Skeletal muscle tissue (tissue), 4 donors: Measurements from ENCODE around the gene PTMS. TPM values are rescaled to one million over a fixed set of nuclear protein-coding genes. Genes with fewer than 3 reads are reported as not detected.

Source experiments
- H3K27ac ChIP-seq: one replicate; pipeline ENCODE4 v1.7.0; 2013; ENCODE audit warnings: mild to moderate bottlenecking, low read depth, low read length, inconsistent platforms
- H3K27me3 ChIP-seq, 3 donors: one replicate each; pipeline ENCODE4 v1.7.0; 2013; ENCODE audit warnings: low read length in 3 of 3; ENCODE audit not compliant: control insufficient read depth in 3 of 3, insufficient read depth in 3 of 3
- H3K36me3 ChIP-seq, 3 donors: one replicate each; pipeline ENCODE4 v1.7.0; 2013; ENCODE audit warnings: low read length in 3 of 3; ENCODE audit not compliant: control insufficient read depth in 3 of 3, insufficient read depth in 3 of 3
- H3K4me1 ChIP-seq, 3 donors: one replicate each; pipeline ENCODE4 v1.7.0; 2013; ENCODE audit warnings: low read length in 3 of 3, mild to moderate bottlenecking in 3 of 3; ENCODE audit not compliant: control insufficient read depth in 3 of 3, insufficient read depth in 3 of 3
- H3K4me3 ChIP-seq, 3 donors: one replicate each; pipeline ENCODE4 v1.7.0; 2013; ENCODE audit warnings: low read length in 3 of 3
- H3K9ac ChIP-seq, 3 donors: one replicate each; pipeline ENCODE4 v1.7.0; 2013; ENCODE audit warnings: low read length in 3 of 3, mild to moderate bottlenecking in 3 of 3, moderate library complexity in 2 of 3, low read depth in 1 of 3
- H3K9me3 ChIP-seq, 3 donors: one replicate each; pipeline ENCODE4 v1.7.0; 2013; ENCODE audit warnings: low read length in 3 of 3; ENCODE audit not compliant: control insufficient read depth in 3 of 3
- total RNA-seq: library from RNA; depleted of rRNA; stranded (reverse); fragments of >200 nt; gene quantifications from one replicate; pipeline ENCODE4 v1.2.3, GENCODE V29; 2014
- donor health status: Osteomylitis.

PTMS gene
- total RNA-seq, 1 donor from 2014 or later, result 40.2 TPM

DNA sequence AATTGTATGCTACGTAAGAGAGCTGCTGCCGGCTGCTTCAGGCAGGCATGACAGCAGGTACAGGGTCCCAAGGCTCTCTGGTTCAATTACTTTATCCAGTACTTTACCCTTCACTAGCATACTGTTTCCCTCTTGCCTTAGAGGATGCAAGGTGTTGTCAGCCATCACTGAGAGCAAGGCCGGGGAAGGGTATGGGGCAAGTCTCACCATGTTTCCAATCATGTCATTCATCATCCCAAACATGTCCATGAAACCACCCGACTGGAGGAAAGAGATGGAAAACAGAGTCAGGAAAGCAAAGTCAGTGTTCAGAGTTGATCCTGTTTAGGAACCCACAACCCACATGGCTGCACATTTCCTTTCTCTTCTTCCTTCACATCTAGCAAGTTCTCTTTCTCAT lies 15.7 kb upstream of the PTMS start:
- H3K9ac ChIP-seq, result no peak overlapping the region
- H3K4me3 ChIP-seq, result no peak overlapping the region
- H3K36me3 ChIP-seq, result peaks cover 50 to 56% (median 54%) of the 10 kb centered on the region in 3 donors
- H3K27ac ChIP-seq, result no peak overlapping the region
- H3K9me3 ChIP-seq, result no peaks in the 10 kb centered on the region
- peaks cover 17 to 25% (median 23%) of the 10 kb centered on the region in 3 donors for H3K4me1 ChIP-seq
- no peaks in the 10 kb centered on the region for H3K27me3 ChIP-seq

DNA sequence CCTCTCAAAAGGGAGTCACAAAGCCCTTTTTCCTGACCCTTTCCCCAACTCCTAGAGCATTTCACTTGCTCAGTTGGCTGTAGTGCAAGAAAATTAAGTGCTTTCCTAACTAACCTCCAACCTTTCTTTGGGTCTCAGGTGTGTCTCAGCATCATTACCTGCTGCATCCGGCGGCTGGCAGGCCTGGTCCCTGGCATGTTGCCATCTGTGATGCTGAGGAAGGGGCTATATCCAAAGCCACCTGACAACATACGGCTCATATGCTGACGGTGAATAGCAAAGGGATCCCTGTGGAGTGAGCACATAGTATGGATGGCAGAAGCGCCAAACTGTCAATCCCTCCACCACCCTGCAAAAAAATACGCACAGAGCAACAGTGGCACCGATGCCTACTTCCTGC lies 14.4 kb upstream of the PTMS start:
- H3K27me3 ChIP-seq, result no peaks in the 10 kb centered on the region
- peak overlapping the region; percentile 97 to 99 (median 99) for H3K9ac ChIP-seq
- peak overlapping the region; percentile 96 to 98 (median 97) for H3K4me3 ChIP-seq
- peaks cover 11 to 18% (median 18%) of the 10 kb centered on the region in 3 donors for H3K4me1 ChIP-seq
- peak overlapping the region; percentile 100 for H3K27ac ChIP-seq
- H3K36me3 ChIP-seq, result peaks cover 44 to 51% (median 49%) of the 10 kb centered on the region in 3 donors
- no peaks in the 10 kb centered on the region for H3K9me3 ChIP-seq

DNA sequence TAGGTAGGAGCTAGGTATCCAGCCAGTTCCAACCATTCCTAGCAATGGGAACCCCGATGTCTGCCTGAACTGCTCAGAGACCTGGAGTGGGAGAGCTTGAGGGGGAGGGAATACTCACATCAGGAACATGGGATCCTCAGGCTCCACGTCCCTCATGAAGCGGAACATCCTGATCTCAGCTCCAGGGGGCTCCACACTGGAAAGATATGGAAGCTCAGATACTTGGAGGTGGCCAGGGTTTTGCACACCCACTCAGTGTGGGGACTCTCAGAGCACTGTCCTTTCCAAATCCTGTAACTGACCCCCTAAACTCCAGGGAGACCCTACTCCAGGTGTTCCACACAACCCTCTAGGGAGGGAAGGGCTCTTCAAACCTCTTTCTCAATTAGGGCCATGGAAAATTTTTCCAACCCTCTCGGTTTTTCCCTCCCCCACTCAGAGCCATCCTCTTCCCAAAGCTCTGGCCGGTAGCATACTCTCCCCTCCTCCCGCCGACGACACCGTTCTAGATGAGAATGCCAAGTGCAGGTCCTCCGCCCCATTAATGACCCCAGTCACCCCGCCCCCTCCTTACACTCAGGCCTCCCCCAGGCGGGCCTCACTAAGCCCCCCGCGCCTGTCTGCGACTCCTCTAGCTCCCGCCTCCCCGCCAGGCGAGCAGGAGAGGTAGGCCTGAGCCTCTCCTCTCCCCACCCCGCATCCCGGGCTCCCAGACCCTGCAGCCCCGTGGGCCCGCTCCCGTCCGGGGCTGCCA lies 13.8 kb upstream of the PTMS start:
- H3K4me3 ChIP-seq, result peak overlapping the region; percentile 96 to 98 (median 97)
- no peaks in the 10 kb centered on the region for H3K9me3 ChIP-seq
- peak overlapping the region; percentile 97 to 99 (median 99) for H3K9ac ChIP-seq
- peak overlapping the region; percentile 100 for H3K27ac ChIP-seq
- H3K4me1 ChIP-seq, result peaks cover 11 to 18% (median 14%) of the 10 kb centered on the region in 3 donors
- peaks cover 40 to 46% (median 44%) of the 10 kb centered on the region in 3 donors for H3K36me3 ChIP-seq
- H3K27me3 ChIP-seq, result no peaks in the 10 kb centered on the region

DNA sequence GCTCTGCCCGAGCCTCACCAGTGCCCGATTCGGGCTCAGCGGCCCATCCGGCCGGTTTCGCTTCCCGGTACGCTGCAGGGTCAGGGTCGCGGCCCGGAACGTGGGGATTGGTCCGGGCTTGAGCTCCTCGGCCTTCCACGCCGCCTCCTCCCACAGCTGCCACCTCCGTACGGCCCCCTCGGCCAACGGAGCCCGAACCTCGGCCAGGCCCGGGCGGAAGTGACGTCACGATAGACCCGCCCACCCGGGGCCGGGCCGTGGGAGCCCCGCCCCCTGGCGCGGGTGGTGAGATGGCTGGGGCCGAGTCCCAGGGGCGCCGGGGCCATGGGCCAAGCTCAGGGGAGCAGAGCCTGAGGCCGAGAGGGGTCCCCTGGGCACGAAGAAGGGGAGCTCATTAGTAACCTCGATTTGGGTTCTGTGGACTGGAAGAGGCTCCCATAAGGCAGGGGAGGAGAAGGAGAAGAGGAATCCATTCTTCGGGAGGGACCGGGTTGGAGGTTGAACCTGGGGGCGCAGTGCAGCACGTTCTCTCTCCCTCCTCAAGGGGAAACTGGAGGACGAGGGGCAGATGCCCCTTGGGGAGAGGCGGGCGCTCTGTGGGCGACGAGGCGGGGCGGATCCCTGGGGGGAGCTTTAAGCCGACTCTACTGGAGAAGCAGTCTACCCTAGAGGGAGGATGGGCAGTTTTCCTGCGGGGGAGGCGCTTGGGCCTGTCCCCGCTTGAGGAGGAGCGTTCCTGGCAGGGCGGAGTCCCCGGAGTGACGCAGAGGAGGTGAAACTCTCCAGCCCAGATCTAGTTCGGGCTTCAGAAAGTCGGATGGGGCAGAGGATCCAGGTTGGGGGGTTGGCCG lies 13.0 kb upstream of the PTMS start, which contains the start of gene MLF2:
Gene MLF2 (minus strand): TSS at position 221 of the 851 bp plus-strand sequence. CDS start 807 bp downstream, outside the sequence.
- Histone ChIP-seq H3K4me3 (peak within 1 kb of the TSS; percentile 96 to 98 (median 97)), H3K4me1 (peaks cover 11 to 18% (median 14%) of the 10 kb centered on the region in 3 donors), H3K36me3 (peaks cover 32 to 38% (median 36%) of the 10 kb centered on the region in 3 donors), H3K9ac (peak within 1 kb of the TSS; percentile 99), H3K27me3 (no peaks in the 10 kb centered on the region), H3K9me3 (no peaks in the 10 kb centered on the region), H3K27ac (peak within 1 kb of the TSS; percentile 100)

DNA sequence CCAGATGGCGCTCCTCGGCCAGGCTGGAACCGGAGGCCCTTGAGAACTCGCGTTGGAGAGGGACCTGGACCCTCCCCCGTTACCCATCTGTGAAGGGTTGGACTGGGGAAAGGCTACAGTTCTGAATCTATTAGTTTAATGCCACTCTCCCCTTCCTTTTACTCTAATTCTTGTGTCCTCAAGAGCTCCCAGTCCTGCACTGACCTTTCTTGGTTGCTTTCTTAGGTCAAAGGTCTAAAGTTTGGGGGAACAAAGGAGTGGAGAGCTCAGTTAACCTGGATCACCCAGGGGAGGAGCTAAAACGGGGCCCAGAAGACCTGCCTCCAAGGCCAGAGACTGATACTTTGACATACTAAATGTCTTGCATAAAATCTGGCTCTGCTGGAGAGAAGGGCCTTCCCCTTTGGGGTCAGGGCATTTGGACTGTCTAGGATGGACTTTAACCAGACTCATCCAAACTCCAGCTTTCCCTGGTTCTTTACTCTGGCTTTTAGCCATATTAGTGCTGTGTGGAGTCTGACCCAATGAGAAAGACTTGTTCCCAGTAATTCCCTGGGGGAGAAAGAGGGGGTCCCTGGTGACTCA lies 12.3 kb upstream of the PTMS start:
- Histone ChIP-seq H3K27me3 (no peaks in the 10 kb centered on the region), H3K9ac (peak overlapping the region; percentile 99)

DNA sequence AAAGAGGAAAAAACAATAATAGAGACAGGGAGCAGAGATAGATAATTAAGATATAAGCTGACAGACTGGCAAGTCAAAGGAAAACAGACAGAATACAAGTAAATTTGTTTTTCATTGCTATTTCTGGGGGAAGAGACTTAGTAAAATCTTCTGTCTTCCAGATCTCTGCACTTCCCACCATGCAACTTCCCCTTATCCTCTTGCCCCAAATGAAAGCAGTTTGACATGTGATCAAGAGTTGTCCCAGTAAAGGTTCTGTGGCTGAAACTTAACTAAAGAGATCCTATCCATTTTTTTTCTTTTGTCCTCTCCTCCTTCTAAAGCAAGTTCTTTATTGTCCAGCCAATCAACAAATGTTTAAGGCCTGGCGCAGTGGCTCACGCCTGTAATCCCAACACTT lies 11.8 kb upstream of the PTMS start:
- H3K9me3 ChIP-seq, result no peaks in the 10 kb centered on the region
- peak overlapping the region; percentile 100 for H3K27ac ChIP-seq
- peaks cover 11 to 18% (median 14%) of the 10 kb centered on the region in 3 donors for H3K4me1 ChIP-seq
- H3K27me3 ChIP-seq, result no peaks in the 10 kb centered on the region
- H3K36me3 ChIP-seq, result peaks cover 20 to 27% (median 24%) of the 10 kb centered on the region in 3 donors
- no peak overlapping the region for H3K4me3 ChIP-seq
- no peak overlapping the region for H3K9ac ChIP-seq

More for the DNA sequence above, 12.3 kb upstream of the PTMS start:
- H3K36me3 ChIP-seq, result peaks cover 25 to 32% (median 29%) of the 10 kb centered on the region in 3 donors
- H3K27ac ChIP-seq, result peak overlapping the region; percentile 100
- peak overlapping the region; percentile 31 to 98 (median 38) for H3K4me3 ChIP-seq
- H3K9me3 ChIP-seq, result no peaks in the 10 kb centered on the region
- H3K4me1 ChIP-seq, result peaks cover 11 to 18% (median 14%) of the 10 kb centered on the region in 3 donors

DNA sequence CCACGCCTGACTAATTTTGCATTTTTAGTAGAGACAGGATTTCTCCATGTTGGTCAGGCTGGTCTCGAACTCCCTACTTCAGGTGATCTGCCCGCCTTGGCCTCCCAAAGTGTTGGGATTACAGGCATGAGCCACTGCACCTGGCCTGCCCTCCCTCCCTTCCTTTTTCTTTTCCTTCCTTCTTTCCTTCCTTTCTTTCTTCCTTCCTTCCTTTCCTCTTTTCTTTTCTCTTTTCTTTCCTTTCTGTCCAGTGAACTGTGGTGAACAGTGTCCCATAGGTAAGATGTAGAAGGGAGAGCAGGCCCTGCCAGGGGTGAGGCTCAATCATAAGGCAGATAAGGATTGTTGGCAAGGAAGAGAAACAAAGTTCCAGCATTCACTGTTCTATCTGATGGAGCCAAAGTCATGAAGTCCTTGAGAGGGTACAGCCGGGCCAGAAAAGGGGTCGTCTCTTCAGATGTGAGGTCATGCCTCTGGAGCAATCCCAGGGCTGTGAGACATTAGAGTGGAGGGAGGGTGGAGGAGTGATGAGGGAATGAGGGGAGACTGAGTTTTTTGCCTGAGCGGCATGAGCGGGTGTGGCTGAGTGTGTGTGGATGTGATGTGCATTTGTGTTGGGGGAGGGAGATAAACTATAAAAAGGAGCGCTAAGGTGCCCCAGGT lies 9.0 kb upstream of the PTMS start:
- Histone ChIP-seq H3K4me1 (peaks cover 7 to 13% (median 9%) of the 10 kb centered on the region in 3 donors), H3K9me3 (no peaks in the 10 kb centered on the region), H3K36me3 (peaks cover 0 to under 1% (median 0%) of the 10 kb centered on the region in 3 donors), H3K27me3 (no peaks in the 10 kb centered on the region), H3K9ac (no peak overlapping the region), H3K4me3 (no peak overlapping the region), H3K27ac (no peak overlapping the region)

DNA sequence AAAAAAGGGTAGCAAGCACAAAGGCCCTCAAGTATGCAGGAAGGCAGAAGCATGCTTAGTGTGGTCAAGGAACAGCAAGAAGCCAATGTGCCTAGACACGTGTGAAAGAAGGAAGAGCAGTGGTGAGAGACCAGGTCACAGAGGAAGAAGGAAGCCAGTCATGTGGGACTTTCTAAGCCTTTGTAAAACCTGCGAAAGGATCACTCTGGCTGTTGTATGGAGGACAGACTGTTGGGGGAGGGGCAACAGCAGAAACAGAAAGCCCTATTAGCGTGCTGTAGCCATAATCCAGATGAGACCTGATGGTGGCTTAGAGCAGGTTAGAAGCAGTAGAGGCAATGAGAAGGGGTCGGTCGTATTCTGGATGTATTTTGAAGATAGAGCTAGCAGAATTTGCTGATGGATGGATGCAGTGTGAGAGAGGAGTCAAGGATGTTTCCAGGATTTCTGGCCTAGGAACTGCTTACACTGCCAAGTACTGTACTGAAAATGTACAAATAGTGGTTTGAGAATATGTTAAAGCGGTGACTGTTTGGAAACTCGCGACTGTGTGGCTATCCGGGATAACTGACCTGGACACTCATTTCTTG lies 7.6 kb upstream of the PTMS start:
- no peaks in the 10 kb centered on the region for H3K9me3 ChIP-seq

DNA sequence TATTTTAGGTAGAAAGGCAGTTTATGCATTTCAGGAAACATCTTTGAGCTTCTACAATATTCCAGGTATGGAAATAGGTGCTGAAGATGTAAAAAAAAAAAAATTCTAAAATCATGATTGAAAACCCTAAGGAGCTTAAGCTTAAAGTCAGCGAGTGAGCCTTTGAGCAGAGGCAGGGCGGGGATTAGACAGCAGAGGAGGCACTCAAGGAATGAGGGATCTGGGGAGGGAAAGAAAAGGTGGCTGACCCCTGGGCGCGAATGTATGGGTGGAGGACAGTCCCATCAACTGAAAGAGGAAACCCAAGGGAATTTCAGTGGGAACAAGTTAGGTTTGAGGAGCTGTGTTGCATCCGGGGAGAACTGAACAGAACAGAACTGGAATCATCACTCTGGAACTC lies 6.4 kb upstream of the PTMS start:
- no peak overlapping the region for H3K27ac ChIP-seq
- H3K4me3 ChIP-seq, result no peak overlapping the region
- H3K27me3 ChIP-seq, result no peaks in the 10 kb centered on the region
- no peaks in the 10 kb centered on the region for H3K9me3 ChIP-seq
- no peaks in the 10 kb centered on the region for H3K36me3 ChIP-seq
- no peak overlapping the region for H3K9ac ChIP-seq
- H3K4me1 ChIP-seq, result peaks cover 8 to 15% (median 10%) of the 10 kb centered on the region in 3 donors

More for the DNA sequence above, 7.6 kb upstream of the PTMS start:
- no peak overlapping the region for H3K4me3 ChIP-seq
- H3K4me1 ChIP-seq, result peaks cover 7 to 11% (median 9%) of the 10 kb centered on the region in 3 donors
- no peak overlapping the region for H3K9ac ChIP-seq
- no peaks in the 10 kb centered on the region for H3K36me3 ChIP-seq
- H3K27ac ChIP-seq, result no peak overlapping the region
- H3K27me3 ChIP-seq, result no peaks in the 10 kb centered on the region
